HG03039 (cell line): Measurements from ENCODE around the gene ERMP1.
"Not testable (repeated sequence)": the region's sequence is repeated elsewhere in the genome, so short reads cannot be mapped to it uniquely, and the experiment has no call there.

Source experiments
- ATAC-seq: cut with Tn5 transposase; IDR thresholded peaks from one replicate; pipeline ENCODE4 v1.9.1; 2021; ENCODE audit warnings: mild to moderate bottlenecking, moderate library complexity; ENCODE audit not compliant: unreplicated experiment

ERMP1 gene

DNA sequence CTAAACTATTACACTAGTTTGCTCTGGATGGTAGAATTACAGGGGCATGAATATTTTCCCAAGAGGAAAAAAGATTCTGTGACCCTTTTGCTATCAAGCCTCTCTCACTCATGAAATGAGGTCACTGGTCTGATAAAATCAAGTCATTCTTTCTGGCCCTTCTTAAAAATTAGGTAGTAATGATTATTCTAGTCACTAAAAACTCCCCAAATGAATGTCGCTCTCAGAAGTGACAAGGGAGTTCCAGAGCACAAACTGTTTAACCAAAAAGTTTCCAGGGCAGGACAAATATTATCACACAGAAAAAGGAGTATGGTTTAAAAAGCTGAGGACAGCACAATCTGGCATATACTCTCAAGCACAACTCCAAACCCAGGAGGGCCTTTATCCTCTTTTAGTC is 12.5 kb downstream of the ERMP1 start:
- no peak for ATAC-seq

DNA sequence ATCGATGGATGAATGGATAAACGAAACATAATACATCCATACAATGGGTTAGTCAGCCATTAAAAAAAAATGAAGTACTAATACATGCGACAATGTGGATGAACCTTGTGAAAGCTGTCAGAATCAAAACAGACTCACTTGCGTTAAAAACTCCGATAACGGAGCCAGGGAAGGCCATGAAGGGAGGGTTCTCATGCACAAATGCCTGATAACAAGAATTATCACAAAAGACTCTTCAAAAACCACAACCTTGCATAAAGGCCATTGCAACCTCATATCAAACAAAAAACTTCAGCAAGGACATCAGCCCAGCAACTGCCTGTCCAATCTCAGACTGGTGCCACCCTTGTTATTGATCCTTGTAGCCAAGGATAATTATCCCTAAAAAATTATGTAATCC is 13.7 kb downstream of the ERMP1 start:
- no peak for ATAC-seq

DNA sequence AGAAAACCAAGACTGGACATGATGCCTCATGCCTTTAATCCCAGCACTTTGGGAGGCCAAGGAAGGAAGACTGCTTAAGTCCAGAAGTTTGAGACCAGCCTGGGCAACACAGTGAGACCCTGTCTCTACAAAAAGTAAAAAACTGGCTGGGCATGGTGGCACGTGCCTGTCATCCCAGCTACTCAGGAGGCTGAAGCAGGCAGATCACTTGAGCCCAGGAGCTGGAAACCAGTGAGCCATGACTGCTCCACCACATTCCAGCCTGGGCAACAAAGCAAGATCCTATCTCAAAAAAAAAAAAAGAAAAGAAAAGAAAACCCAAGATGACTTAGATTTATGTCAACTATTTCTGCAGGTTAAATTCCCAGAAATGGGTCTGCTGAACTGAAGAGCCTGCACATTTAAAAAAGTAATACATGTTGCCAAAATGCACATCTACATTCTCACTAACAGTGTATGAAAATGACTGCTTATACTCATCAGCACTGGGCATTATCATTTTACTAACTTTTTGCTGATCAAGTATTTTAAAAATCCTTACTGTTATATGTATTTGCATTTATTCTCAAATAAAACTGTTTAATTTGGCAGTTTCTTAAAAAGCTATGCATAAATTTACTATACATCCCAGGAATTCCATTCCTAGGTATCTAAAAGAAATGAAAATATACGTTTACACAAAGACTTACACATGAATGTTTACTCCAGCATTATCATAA is 14.3 kb downstream of the ERMP1 start:
- ATAC-seq, result no peak

DNA sequence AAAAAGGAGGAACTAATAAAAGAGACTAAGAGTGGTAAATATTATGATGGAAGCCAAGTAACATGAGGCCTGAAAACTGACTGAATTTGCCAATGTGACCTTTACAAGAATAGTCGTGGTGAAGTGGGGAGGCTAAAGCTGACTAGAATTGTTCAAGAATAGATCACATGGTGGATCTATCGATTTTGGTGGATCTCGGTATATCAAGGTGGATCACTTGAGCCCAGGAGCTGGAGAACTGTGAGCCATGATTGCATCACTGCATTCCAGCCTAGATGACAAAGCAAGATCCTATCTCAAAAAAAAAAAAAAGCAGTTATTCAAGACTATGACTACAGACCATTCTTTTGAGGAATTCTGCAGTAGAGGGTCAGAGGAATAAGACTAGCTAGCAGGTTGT is 15.1 kb downstream of the ERMP1 start:
- no peak for ATAC-seq

DNA sequence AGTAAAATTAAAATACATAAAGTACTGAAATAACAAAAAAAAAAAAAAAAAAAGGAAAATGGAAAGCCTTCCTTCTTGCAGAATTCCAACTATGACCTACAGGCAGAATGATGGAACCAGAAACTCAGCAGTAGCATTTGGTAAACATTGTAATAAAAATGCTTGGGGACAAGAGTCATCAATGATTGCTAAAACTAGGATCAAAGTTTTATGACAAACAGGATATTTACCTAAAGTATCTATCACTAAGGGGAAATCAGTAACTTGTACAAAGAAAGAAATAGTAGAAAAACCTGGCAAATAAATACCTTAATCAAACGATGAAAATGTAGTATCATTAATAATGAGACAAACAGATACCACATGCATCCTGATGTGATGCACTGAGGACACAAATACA is 17.5 kb downstream of the ERMP1 start:
- no peak for ATAC-seq

DNA sequence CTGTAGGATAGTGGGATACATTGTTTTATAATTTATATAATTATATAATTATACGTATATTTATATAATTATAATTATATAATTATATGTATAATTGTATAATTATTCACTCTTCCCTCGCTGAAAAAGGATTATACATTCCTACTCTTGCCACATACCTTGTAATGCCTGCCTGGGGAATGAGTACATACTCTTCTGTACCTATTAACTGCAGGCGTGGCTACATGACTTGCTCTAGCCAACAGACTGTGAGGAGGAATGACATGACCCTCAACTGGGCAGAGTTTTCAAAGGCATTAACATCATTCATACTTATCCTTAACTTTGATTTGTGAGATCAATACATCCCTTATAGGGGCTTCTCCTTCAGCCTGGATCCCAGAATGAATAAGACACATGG is 19.1 kb downstream of the ERMP1 start:
- ATAC-seq, result no peak

DNA sequence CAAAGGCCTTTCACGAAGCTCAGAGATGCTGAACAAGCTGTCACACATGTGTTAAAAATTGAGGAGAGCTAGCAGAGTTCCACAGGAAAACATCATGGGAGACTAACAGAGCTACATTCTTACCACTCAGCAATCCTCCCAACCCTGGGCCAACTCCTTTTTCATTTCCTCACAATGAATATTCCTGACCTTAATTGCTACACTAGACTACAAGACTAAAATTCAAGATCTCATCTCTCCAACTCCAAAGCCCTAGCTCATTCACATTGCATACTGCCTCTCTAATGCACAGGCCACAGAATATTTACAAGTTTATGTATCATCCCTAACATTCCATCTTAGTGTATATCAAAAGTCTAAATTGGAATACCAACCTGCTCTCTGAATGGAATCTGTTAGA is 21.2 kb downstream of the ERMP1 start:
- no peak for ATAC-seq

DNA sequence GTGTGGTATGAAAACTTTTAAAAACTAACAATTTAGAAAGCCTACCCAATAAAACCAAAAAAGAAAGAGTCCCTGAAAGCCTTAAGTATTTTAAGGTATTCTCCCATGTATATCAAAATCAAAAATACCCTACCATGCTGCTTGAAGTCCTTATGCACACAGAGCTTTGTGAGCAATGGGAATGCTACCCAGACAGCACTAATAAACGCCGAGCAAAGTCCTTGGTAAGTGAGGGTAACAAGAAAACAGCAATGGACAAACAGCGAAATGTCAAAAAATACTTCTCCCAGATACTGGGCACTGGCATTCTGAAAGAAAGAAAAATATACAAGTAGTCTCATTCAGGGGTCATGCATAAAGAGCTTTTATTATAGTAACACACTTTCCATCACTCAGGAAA is 27.4 kb downstream of the ERMP1 start:
- no peak for ATAC-seq

DNA sequence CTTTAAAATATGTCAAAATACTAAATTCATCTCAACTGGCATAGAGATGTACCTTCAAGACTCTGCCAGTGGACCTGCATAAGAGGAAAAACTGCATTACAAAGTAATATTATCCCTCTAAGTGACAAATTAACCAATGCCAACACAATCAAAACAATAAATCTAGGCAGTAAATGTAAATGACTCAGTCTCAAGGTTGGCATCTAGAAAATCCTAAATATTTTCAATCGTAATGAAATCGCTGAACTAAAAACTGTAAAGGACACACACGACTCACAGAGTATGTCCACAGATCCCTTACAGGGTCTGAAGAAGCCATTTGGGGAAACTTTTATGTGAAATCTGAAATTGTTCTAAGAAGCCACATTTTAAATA is 31.2 kb downstream of the ERMP1 start:
- no peak for ATAC-seq

DNA sequence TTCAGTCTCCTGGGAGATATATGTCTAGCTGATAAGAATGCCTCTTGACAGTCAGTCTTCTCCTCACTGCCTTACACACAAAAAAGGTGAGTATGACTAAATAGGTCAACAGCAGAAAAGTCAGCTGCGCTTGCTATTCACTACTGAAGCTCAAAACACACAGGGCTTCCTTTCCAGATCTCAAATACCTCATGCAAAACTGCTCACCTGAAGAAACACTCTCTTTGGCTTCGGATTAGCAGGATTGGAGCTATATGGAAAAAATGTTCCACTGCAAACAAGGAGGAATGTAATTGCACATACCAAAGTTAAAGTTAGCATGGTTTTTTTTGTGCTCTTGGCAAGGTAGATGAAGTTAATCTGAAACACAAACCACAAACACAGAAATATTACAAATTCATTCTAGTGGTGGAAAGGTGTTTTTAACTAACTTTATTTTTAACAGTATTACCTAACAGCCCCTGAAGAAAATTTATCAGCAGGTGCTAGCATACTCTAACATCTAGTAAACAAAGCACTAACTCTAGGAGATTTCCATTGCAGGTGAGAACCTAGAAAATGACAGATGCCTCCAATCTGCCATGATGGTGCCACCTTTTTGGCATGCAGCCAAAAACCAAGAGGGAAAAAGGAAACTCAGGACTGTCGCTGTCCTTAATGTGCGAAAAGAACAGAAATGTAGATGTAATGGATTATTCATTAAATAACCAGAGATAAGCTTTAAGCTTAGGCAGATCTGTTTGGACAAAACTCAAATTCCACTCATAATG is 31.8 kb downstream of the ERMP1 start:
- no peak for ATAC-seq

DNA sequence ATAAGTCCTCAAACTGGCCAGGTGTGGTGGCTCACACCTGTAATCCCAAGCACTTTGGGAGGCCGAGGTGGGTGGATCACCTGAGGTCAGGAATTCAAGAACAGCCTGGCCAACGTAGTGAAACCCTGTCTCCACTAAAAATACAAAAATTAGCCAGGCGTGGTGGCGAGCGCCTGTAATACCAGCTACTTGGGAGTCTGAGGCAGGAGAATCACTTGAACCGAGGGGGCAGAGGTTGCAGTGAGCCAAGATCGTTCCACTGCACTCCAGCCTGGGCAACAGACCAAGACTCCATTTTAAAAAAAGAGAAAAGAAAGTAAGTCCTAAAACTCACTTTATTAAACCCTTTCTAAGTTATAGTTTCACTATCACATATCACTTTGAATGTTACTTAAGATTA is 32.5 kb downstream of the ERMP1 start:
- ATAC-seq, result not testable (repeated sequence)

DNA sequence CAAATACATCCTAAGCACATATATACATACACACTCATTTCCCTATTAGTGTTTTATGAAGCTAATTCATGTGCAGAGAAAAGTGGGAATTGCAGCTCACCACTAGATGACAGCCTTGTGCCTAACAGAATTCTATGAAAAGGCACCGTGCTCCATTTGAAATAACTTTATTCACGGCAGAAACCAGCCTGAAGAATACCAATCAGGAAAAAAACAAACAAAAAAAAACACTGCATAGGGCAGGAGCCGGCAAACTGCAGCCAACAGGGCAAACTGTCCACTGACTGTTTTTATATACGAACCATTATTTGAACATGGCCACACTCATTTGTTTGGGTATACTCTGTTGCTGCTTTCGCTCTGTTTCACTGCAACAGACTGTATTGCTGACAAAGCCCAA is 33.6 kb downstream of the ERMP1 start:
- no peak for ATAC-seq

DNA sequence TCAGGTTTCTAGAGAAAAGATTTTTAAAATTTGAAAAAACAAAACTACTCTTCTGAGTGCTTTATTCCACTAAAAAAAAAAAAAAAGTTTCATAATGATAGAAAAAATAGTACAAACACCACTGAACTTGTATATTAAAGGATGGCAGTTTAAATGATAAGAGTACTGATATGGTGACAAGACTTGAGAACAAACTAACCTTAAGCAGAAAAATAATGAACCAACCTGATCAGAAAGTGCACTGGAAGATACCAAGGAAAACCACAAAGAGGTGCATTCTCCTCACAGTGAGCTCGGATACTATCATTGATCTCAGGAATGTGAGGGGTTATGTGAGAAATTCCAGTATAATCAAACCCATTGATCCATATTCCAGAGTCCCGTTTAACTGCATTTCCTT is 34.3 kb downstream of the ERMP1 start:
- no peak for ATAC-seq

DNA sequence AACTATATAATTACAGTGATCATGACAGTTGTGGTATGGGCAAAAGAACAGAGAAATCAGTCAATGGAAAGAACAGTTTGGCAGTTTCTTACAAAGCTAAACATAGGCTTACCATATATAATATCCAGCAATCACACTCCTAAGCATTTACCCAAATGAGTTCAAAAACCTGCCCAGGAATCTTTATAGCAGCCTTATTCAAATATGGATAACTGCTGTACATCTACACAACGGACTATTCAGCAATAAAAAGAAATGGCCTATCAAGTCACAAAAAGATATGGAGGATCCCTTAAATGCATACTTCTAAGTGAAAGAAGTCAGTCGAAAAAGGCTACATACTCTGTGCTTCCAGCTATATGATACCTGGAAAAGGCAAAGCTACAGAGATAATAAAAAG is 36.6 kb downstream of the ERMP1 start:
- ATAC-seq, result no peak

DNA sequence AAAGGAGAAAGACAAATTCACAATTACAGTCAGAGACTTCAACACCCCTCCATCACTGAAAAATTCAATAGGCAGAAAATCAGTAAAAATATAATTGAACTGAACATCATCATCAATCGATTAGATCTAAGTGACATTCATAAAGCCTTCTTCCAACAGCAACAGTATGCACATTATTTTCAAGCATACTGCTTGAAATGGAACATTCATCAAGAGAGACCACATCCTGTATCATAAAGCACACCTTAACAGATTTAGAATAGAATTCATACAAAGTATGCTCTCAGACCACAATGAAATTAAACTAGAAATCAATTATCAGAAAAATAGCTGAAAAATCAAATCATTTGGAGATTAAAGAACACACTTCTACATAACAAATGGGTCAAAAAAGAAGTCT is 39.1 kb downstream of the ERMP1 start:
- ATAC-seq, result no peak

DNA sequence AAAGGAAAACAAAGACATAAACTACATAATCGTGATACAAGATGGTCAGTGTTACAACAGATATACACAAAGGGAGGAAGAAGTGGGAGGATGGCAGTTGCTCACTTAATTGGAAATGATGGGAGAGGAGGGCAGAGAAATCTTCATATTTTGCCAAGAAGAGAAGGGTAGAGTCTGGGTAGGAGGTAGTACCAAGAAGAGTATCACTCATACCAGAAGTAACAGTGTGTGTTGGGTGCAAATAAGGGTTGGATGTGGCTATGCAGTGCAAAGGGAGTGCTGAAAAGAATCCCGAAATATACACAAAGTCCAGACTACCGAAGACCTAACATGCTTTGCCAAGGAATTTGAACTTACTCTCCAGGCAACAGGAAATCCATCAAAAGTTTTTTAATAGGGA is 41.0 kb downstream of the ERMP1 start:
- no peak for ATAC-seq

DNA sequence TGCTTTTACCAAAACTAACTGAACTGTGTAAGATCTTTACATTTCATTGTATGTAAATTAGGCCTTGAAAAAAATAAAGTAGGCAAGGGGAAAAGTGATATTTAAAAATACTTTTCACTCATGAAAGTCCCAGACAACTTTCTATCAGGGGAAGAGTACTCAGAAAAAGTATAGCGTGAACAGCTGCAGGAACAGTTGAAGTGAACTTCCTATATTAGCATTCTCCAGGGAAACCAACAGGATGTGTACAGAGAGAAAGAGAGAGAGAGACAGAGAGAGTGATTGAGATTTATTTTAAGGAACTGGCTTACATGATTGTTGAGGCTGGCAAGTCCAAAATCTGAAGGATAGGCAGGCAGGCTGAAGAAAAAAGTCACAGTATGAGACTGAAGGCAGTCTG is 42.0 kb downstream of the ERMP1 start:
- ATAC-seq, result no peak

DNA sequence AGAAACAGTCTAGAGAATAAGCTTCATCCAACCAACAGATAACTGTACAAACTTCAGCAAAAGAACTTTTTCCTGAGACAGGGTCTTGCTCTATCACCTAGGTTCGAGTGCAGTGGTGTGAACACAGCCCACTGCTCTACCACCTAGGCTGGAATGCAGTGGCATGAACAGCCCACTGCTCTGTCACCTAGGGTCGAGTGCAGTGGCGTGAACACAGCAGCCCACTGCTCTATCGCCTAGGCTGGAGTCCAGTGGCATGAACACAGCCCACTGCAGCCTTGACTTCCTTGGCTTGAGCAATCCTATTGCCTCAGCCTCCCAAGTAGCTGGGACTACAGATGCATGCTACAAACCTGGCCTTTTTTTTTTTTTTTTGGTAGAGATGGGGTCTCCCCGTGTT is 43.4 kb downstream of the ERMP1 start:
- no peak for ATAC-seq

DNA sequence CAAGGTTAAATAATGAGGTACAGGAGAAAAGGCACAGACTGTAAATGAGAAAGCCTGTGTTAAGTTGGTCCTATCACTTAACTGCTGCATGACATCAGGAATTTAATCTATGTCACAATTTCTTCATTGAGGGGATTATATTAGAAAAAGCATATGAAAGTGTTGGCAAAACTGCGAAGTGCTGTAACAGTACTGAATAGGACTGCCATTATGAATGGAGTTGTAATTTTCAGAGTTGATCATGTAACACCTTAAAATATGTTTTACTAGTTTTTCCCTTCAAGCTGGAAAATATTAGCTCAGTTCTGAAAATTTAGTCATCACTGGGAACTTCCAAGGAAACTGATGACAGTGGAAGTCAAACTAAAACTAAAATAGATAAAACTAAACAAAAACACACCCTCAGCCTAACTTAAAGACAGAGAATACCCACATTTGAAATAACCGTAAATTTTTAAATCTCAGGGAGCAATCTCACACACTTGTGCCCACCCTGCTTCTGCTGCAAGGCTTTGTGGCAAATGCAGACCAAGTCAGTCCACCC is 45.1 kb downstream of the ERMP1 start:
- no peak for ATAC-seq

DNA sequence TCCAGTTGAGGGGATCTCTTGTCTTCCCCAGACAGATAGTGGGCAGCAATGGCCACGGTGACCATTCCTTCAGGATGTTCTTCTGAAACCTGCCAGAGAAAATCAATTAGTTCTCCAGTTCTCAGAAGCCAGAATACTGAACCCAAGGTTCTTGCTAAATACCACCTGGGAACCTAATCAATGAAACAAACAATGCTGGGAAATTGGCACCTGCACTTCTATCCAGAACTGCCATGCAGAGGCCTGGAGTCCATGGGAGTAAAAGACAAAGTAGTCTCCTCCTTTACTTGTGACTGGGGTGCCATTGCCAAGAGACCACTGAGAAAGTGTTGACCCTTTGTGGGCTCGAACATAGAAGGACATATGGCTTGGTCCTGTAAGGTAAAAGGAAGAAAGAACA is 45.7 kb downstream of the ERMP1 start:
- ATAC-seq, result no peak

DNA sequence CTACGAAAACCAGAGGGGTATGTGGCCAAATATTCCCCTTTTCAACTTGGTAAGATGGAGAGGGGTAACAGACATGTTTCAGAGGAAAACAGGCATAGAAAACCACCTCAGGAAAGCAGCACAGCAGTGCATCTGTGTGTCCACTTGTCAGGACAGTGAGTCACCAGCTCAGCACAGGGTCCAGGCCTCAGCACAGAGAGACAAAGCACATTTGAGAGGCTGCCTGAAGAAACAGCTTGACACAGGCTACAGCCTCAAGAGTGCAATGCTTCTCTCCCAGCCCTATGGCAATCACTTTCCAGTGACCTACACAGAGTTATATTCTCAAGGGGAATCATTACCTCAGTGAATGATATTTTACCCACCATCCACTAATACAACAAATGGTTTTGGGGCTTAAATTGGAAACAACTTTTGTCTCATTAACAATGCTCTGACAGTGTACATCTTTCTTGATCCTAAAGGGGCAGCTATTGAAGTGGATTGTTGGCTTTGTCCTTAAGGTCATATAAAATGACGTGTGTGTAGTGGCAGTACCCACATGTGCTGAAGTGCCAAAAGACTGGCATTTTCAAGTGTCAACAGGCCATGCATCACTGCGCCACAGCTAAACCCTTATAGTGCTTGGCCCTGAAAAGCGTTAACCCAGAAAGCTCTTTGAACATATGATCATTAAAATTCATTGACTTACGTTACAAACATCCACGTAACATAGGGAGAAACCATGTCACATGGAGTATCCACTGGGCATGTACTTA is 46.4 kb downstream of the ERMP1 start:
- ATAC-seq, result no peak
